Upper lobe of left lung (tissue), 6 donors: ENCODE results near the gene ABCC8. TPM values are rescaled to one million over a fixed set of nuclear protein-coding genes. Genes with fewer than 3 reads are reported as not detected.
A peak's percentile ranks its signal among the peaks of the same experiment; 100 is the strongest.

Experiments
- ATAC-seq, 2 donors: fragments of 200-7000 bp; cut with Tn5 transposase; one replicate each; pipeline ENCODE4 v1.9.1; 2022; ENCODE audit warnings: mild to moderate bottlenecking in 2 of 2, moderate library complexity in 2 of 2; ENCODE audit not compliant: low FRiP score in 2 of 2
- DNase-seq, 2 donors: peaks; one replicate each; pipeline ENCODE4 v3.0.0-alpha.2; 2019 to 2020
- H3K27ac ChIP-seq, 4 donors: fragments of 200-600 bp; sonication (generic); one replicate each; pipeline ENCODE4 v1.5.1; 2016 to 2019
- H3K27me3 ChIP-seq, 4 donors: fragments of 200-600 bp; sonication (generic); one replicate each; pipeline ENCODE4 v1.5.1; 2017 to 2019
- H3K36me3 ChIP-seq, 4 donors: fragments of 200-600 bp; sonication (generic); one replicate each; pipeline ENCODE4 v1.5.1; 2016 to 2019
- H3K4me1 ChIP-seq, 4 donors: fragments of 200-600 bp; sonication (generic); one replicate each; pipeline ENCODE4 v1.5.1; 2018 to 2019
- H3K4me3 ChIP-seq, 4 donors: fragments of 200-600 bp; sonication (generic); one replicate each; pipeline ENCODE4 v1.5.1; 2017 to 2019; ENCODE audit warnings: mild to moderate bottlenecking in 2 of 4, moderate library complexity in 1 of 4
- H3K9me3 ChIP-seq, 4 donors: fragments of 200-600 bp; sonication (generic); one replicate each; pipeline ENCODE4 v1.5.1; 2018 to 2019
- CTCF ChIP-seq, 6 experiments: fragments of 450-650 bp in 4 of 6; fragments of 200-600 bp in 2 of 6; sonication (generic) in 2 of 6; IDR thresholded peaks; one replicate each; pipeline ENCODE4 v1.5.1; 2016 to 2019; ENCODE audit warnings: antibody characterized with exemption in 6 of 6
- EP300 ChIP-seq, 4 donors: sonication (generic); formaldehyde crosslinking; IDR thresholded peaks; one replicate each; pipeline ENCODE4 v1.5.1; 2017; ENCODE audit warnings: antibody characterized with exemption in 4 of 4, control low read depth in 2 of 4
- POLR2A ChIP-seq, 4 donors: fragments of 450-650 bp; IDR thresholded peaks; one replicate each; pipeline ENCODE4 v1.5.1; 2016 to 2017; ENCODE audit warnings: antibody characterized with exemption in 4 of 4, mild to moderate bottlenecking in 2 of 4
- POLR2AphosphoS5 ChIP-seq, 2 donors: sonication (generic); formaldehyde crosslinking; IDR thresholded peaks; one replicate each; pipeline ENCODE4 v1.5.1; 2017; ENCODE audit warnings: antibody characterized with exemption in 2 of 2
- WGBS, 2 donors: methylation state at CpG; one replicate each; pipeline ENCODE4 v1.1.5; 2017 to 2018; 5-methylcytosine and 5-hydroxymethylcytosine counted together
- total RNA-seq, 6 donors: library from RNA; depleted of rRNA in 4 of 6; stranded (reverse); fragments of >200 nt in 4 of 6; gene quantifications; one replicate each; pipeline versions ENCODE4 v1.1.0 to v1.2.1, GENCODE V29; 2016 to 2021
- donor health status: DM: no; HTN: no; CAD: no; lungs with moderate emphysema.
- donor health status: DM: no; HTN: yes; CAD: no; lungs with severe emphysema.

The ABCC8 gene
- total RNA-seq, 6 donors from 2014 or later = 1.7 to 62.7 (median 12.5) TPM

GRCh38 chr11:17457396-17458173 is 19.1 kb downstream of the ABCC8 start:
- no peaks in the 10 kb centered on the region for H3K9me3 ChIP-seq
- no peak overlapping the region for H3K4me3 ChIP-seq
- peaks cover 0 to 17% (median 0%) of the 10 kb centered on the region in 4 donors for H3K36me3 ChIP-seq
- 47 to 49% methylated on average over 8 of the region's 8 CpGs for WGBS, 2 donors
- no peak for DNase-seq
- H3K27me3 ChIP-seq = no peaks in the 10 kb centered on the region
- H3K4me1 ChIP-seq = peaks cover 0 to 6% (median 1%) of the 10 kb centered on the region in 4 donors
- ATAC-seq = no peak
- peak overlapping the region in 2 of 4 donors; percentile 63 to 67 for H3K27ac ChIP-seq
- peak in 1 of 2 donors; percentile 56 for TF ChIP-seq POLR2AphosphoS5 (IDR thresholded peaks at IDR 0.05)
- TF ChIP-seq EP300 (IDR thresholded peaks at IDR 0.05) = no peak

- DNase-seq = no peak
- 88 to 90% methylated on average over 2 of the region's 2 CpGs for WGBS, 2 donors
- ATAC-seq = peak in 1 of 2 donors; percentile 38
- Histone ChIP-seq H3K9me3 (no peaks in the 10 kb centered on the region), H3K4me3 (no peak overlapping the region), H3K27ac (no peak overlapping the region), H3K4me1 (peaks cover 0 to 6% (median 0%) of the 10 kb centered on the region in 4 donors), H3K36me3 (peaks cover 0 to 22% (median 0%) of the 10 kb centered on the region in 4 donors), H3K27me3 (no peaks in the 10 kb centered on the region)
- TF ChIP-seq POLR2AphosphoS5 (IDR thresholded peaks at IDR 0.05) (no peak), EP300 (IDR thresholded peaks at IDR 0.05) (no peak), POLR2A (IDR thresholded peaks at IDR 0.05) (no peak), CTCF (IDR thresholded peaks at IDR 0.05) (no peak)
These were observed 24.0 kb downstream of the ABCC8 start for GRCh38 chr11:17452668-17453067.

GRCh38 chr11:17449158-17449557 is 27.5 kb downstream of the ABCC8 start:
- WGBS, 2 donors = 84 to 94% methylated on average over 8 of the region's 8 CpGs
- Histone ChIP-seq H3K4me3 (no peak overlapping the region), H3K27ac (no peak overlapping the region), H3K27me3 (no peaks in the 10 kb centered on the region), H3K4me1 (no peaks in the 10 kb centered on the region), H3K9me3 (no peaks in the 10 kb centered on the region), H3K36me3 (peaks cover 0 to 30% (median 0%) of the 10 kb centered on the region in 4 donors)
- TF ChIP-seq CTCF (IDR thresholded peaks at IDR 0.05) = no peak
- no peak for TF ChIP-seq POLR2A (IDR thresholded peaks at IDR 0.05)
- no peak for TF ChIP-seq EP300 (IDR thresholded peaks at IDR 0.05)
- no peak for TF ChIP-seq POLR2AphosphoS5 (IDR thresholded peaks at IDR 0.05)
- no peak for ATAC-seq
- no peak for DNase-seq

GRCh38 chr11:17446482-17446881 is 30.2 kb downstream of the ABCC8 start:
- peaks cover 0 to 38% (median 0%) of the 10 kb centered on the region in 4 donors for H3K36me3 ChIP-seq
- WGBS, 2 donors = 80 to 90% methylated on average over 2 of the region's 2 CpGs
- H3K27ac ChIP-seq = no peak overlapping the region
- no peaks in the 10 kb centered on the region for H3K4me1 ChIP-seq
- TF ChIP-seq POLR2AphosphoS5 (IDR thresholded peaks at IDR 0.05) = no peak
- no peak for TF ChIP-seq CTCF (IDR thresholded peaks at IDR 0.05)
- TF ChIP-seq EP300 (IDR thresholded peaks at IDR 0.05) = no peak
- TF ChIP-seq POLR2A (IDR thresholded peaks at IDR 0.05) = no peak
- no peaks in the 10 kb centered on the region for H3K9me3 ChIP-seq
- DNase-seq (no peak), ATAC-seq (no peak)
- no peaks in the 10 kb centered on the region for H3K27me3 ChIP-seq
- H3K4me3 ChIP-seq = no peak overlapping the region

GRCh38 chr11:17445240-17445795 is 31.3 kb downstream of the ABCC8 start:
- Histone ChIP-seq H3K27me3 (no peaks in the 10 kb centered on the region), H3K4me1 (no peaks in the 10 kb centered on the region), H3K36me3 (peaks cover 0 to 46% (median 0%) of the 10 kb centered on the region in 4 donors), H3K9me3 (no peaks in the 10 kb centered on the region), H3K4me3 (no peak overlapping the region), H3K27ac (no peak overlapping the region)
- no peak for ATAC-seq
- no peak for TF ChIP-seq POLR2A (IDR thresholded peaks at IDR 0.05)
- TF ChIP-seq EP300 (IDR thresholded peaks at IDR 0.05) = no peak
- TF ChIP-seq POLR2AphosphoS5 (IDR thresholded peaks at IDR 0.05) = no peak
- TF ChIP-seq CTCF (IDR thresholded peaks at IDR 0.05) = no peak
- 62 to 71% methylated on average over 5 of the region's 5 CpGs for WGBS, 2 donors
- no peak for DNase-seq
